K562 (cell line): ENCODE results near the gene DLGAP1. TPM values are rescaled to one million over a fixed set of nuclear protein-coding genes. Genes with fewer than 3 reads are reported as not detected.

ENCODE experiments used
- ATF3 ChIP-seq, 2 experiments: fragments of 450-650 bp in 1 of 2; sonication (generic) in 1 of 2; formaldehyde crosslinking in 1 of 2; IDR thresholded peaks in 1 of 2; conservative IDR thresholded peaks in 1 of 2; 2 replicates each; pipeline versions ENCODE4 v1.6.1 to v1.8.1; 2016 to 2023; ENCODE audit warnings: mild to moderate bottlenecking in 2 of 2, moderate library complexity in 2 of 2, inconsistent platforms in 1 of 2, missing genetic modification reagents in 1 of 2
- CBX2 ChIP-seq: fragments of 200-600 bp; sonication (generic); IDR thresholded peaks from one replicate; pipeline ENCODE4 v1.6.1; 2012; ENCODE audit warnings: mild to moderate bottlenecking, low read length, inconsistent platforms; ENCODE audit not compliant: insufficient read depth, poor library complexity, severe bottlenecking
- GTF2B ChIP-seq: IDR thresholded peaks from 2 replicates; pipeline ENCODE4 v1.6.1; 2011; ENCODE audit not compliant: insufficient read length; ENCODE audit errors: extremely low read depth
- MIER1 ChIP-seq: fragments of 450-650 bp; IDR thresholded peaks from 2 replicates; pipeline ENCODE4 v1.6.1; 2016; ENCODE audit warnings: antibody characterized with exemption, mild to moderate bottlenecking, low read depth
- MLLT1 ChIP-seq, 2 experiments: fragments of 450-650 bp; IDR thresholded peaks; 2 replicates each; pipeline ENCODE4 v1.6.1; 2016
- NCOA6 ChIP-seq: fragments of 450-650 bp; IDR thresholded peaks from 2 replicates; pipeline ENCODE4 v1.6.1; 2017; ENCODE audit warnings: mild to moderate bottlenecking
- PHF8 ChIP-seq: fragments of 200-600 bp; sonication (generic); IDR thresholded peaks from 2 replicates; pipeline ENCODE4 v1.6.1; 2012; ENCODE audit warnings: mixed run types, mild to moderate bottlenecking, inconsistent platforms, low read length, moderate library complexity, borderline replicate concordance
- PKNOX1 ChIP-seq: fragments of 450-650 bp; IDR thresholded peaks from 2 replicates; pipeline ENCODE4 v1.6.1; 2016
- POU5F1 ChIP-seq: fragments of 150-350 bp; IDR thresholded peaks from 2 replicates; pipeline ENCODE4 v1.6.1; 2014; ENCODE audit warnings: borderline replicate concordance, low read length, low read depth, mild to moderate bottlenecking; ENCODE audit not compliant: partially characterized antibody
- RBM15 ChIP-seq: fragments of 200-400 bp; formaldehyde crosslinking; IDR thresholded peaks from 2 replicates; pipeline ENCODE4 v1.6.1; 2018; ENCODE audit warnings: mild to moderate bottlenecking, low read length, moderate library complexity; ENCODE audit not compliant: insufficient read depth
- RUNX1 ChIP-seq: sonication (generic); IDR thresholded peaks from 2 replicates; pipeline ENCODE4 v1.6.1; 2016; ENCODE audit warnings: antibody characterized with exemption, low read depth
- SMAD1 ChIP-seq: fragments of 150-350 bp; IDR thresholded peaks from 2 replicates; pipeline ENCODE4 v1.6.1; 2014; ENCODE audit warnings: low read length, low read depth; ENCODE audit not compliant: partially characterized antibody
- STAT6 ChIP-seq: sonication (generic); formaldehyde crosslinking; IDR thresholded peaks from 2 replicates; pipeline ENCODE4 v1.8.1; 2023; ENCODE audit warnings: mild to moderate bottlenecking, missing genetic modification reagents
- SUPT5H ChIP-seq: fragments of 450-650 bp; IDR thresholded peaks from 2 replicates; pipeline ENCODE4 v1.6.1; 2016
- TCF3 ChIP-seq: sonication (generic); formaldehyde crosslinking; IDR thresholded peaks from 2 replicates; pipeline ENCODE4 v1.4.0; 2020; ENCODE audit warnings: mild to moderate bottlenecking, missing genetic modification reagents
- YY1 ChIP-seq, 3 experiments: IDR thresholded peaks; 2 replicates each; pipeline ENCODE4 v1.6.1; 2011; ENCODE audit warnings: low read length in 2 of 3, mild to moderate bottlenecking in 2 of 3, moderate library complexity in 2 of 3, borderline replicate concordance in 1 of 3, control low read depth in 1 of 3, low read depth in 1 of 3; ENCODE audit not compliant: insufficient read depth in 3 of 3, insufficient replicate concordance in 2 of 3, control insufficient read depth in 1 of 3, insufficient read length in 1 of 3; ENCODE audit errors: extremely low read depth in 1 of 3
- ZC3H11A ChIP-seq: IDR thresholded peaks from 2 replicates; pipeline ENCODE4 v1.6.1; 2012; ENCODE audit warnings: low read depth, low read length, improper control_type of control experiment
- ZNF408 ChIP-seq: fragments of 250-450 bp; sonication (Bioruptor Pico); IDR thresholded peaks from 2 replicates; pipeline ENCODE4 v1.4.0; 2020; ENCODE audit warnings: low read depth, mild to moderate bottlenecking, moderate library complexity
- polyA plus RNA-seq, 8 experiments: library from polyadenylated mRNA; depleted of rRNA in 4 of 8; stranded (reverse) in 5 of 8; unstranded in 3 of 8; fragments of >200 nt; fragmentation: Nextera tagmentation in 2 of 8; fragmentation: Illumina TruSeq in 1 of 8; extraction: Ambion mirVana in 2 of 8; extraction: Trizol in 1 of 8; gene quantifications; 2 replicates each; pipeline versions ENCODE4 v1.2.1 to v1.2.3, GENCODE V29; 2011 to 2014; ENCODE audit warnings: inconsistent platforms in 1 of 8, missing spikeins in 1 of 8
- total RNA-seq, 7 experiments: library from RNA; depleted of rRNA in 6 of 7; stranded (reverse); fragments of >200 nt in 6 of 7; fragmentation: Illumina TruSeq in 2 of 7; extraction: Trizol in 2 of 7; gene quantifications; 2 replicates each; pipeline versions ENCODE4 v1.2.1 to v1.2.3, GENCODE V29; 2011 to 2021; ENCODE audit warnings: low replicate concordance in 1 of 7

The DLGAP1 gene
- total and polyA plus RNA-seq, 9 of the 15 experiments (the other 6 are each of a cell fraction or from before 2014, with no cell fraction given), result 0.04 to 0.22 (median 0.08) TPM

GRCh38 chr18:3526421-3527354, 928.4 kb downstream of the DLGAP1 start (continued):
- TF ChIP-seq CBX2, result no peak
- no peak for TF ChIP-seq SMAD1
- peak; percentile 94 for TF ChIP-seq TCF3 (CRISPR knock-in tag)
- TF ChIP-seq MLLT1 (IDR thresholded peaks at IDR 0.05), result no peak
- no peak for TF ChIP-seq YY1 (IDR thresholded peaks at IDR 0.05; ENCODE audit: borderline replicate concordance in 1 of 3, control insufficient read depth in 1 of 3, extremely low read depth in 1 of 3, insufficient read depth in 3 of 3, insufficient read length in 1 of 3, insufficient replicate concordance in 2 of 3, low read depth in 1 of 3, low read length in 2 of 3)
- no peak for TF ChIP-seq GTF2B
- TF ChIP-seq ZC3H11A, result no peak
- no peak for TF ChIP-seq RBM15
- peak; percentile 21; the same call in 1 of the 2 replicates for TF ChIP-seq ATF3 (IDR thresholded peaks at IDR 0.05)
- no peak for TF ChIP-seq ATF3 (CRISPR knock-in tag; conservative IDR thresholded peaks at IDR 0.05)
- TF ChIP-seq RUNX1, result no peak
- TF ChIP-seq ZNF408, result no peak
- TF ChIP-seq STAT6 (CRISPR knock-in tag), result no peak
- TF ChIP-seq NCOA6, result no peak
- TF ChIP-seq SUPT5H, result no peak
- no peak for TF ChIP-seq POU5F1
- no peak for TF ChIP-seq MIER1
- no peak for TF ChIP-seq PHF8
- peak; percentile 60 for TF ChIP-seq PKNOX1
